VCaP (cell line): Measurements from ENCODE around the gene RCBTB2.

Experiments
- H3K27ac ChIP-seq: fragments of 450-650 bp; 2 replicates; pipeline ENCODE4 v1.5.1; 2017
- TF ChIP-seq, protein P1 (sequence below): fragments of 450-650 bp; conservative IDR thresholded peaks from 2 replicates; pipeline ENCODE4 v1.5.1; 2017; ENCODE audit warnings: mild to moderate bottlenecking, moderate library complexity

Gene RCBTB2

GRCh38 chr13:48443442-48444208, 89.3 kb downstream of the RCBTB2 start:
- TF ChIP-seq, protein P1, sequence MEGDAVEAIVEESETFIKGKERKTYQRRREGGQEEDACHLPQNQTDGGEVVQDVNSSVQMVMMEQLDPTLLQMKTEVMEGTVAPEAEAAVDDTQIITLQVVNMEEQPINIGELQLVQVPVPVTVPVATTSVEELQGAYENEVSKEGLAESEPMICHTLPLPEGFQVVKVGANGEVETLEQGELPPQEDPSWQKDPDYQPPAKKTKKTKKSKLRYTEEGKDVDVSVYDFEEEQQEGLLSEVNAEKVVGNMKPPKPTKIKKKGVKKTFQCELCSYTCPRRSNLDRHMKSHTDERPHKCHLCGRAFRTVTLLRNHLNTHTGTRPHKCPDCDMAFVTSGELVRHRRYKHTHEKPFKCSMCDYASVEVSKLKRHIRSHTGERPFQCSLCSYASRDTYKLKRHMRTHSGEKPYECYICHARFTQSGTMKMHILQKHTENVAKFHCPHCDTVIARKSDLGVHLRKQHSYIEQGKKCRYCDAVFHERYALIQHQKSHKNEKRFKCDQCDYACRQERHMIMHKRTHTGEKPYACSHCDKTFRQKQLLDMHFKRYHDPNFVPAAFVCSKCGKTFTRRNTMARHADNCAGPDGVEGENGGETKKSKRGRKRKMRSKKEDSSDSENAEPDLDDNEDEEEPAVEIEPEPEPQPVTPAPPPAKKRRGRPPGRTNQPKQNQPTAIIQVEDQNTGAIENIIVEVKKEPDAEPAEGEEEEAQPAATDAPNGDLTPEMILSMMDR, result no peak
- no peak overlapping the region for H3K27ac ChIP-seq
